Astrocyte (in vitro differentiated cells and primary cell): ENCODE results near the gene DRG2.

Experiments
- CTCF ChIP-seq: IDR thresholded peaks from 2 replicates; pipeline ENCODE4 v1.5.1; 2011; ENCODE audit warnings: low read depth, mild to moderate bottlenecking, inconsistent platforms, low read length, moderate library complexity; ENCODE audit not compliant: insufficient read depth
- EZH2 ChIP-seq: IDR thresholded peaks from 2 replicates; pipeline ENCODE4 v1.6.1; 2012; ENCODE audit warnings: mild to moderate bottlenecking, low read length, inconsistent platforms; ENCODE audit not compliant: insufficient read depth

DNA sequence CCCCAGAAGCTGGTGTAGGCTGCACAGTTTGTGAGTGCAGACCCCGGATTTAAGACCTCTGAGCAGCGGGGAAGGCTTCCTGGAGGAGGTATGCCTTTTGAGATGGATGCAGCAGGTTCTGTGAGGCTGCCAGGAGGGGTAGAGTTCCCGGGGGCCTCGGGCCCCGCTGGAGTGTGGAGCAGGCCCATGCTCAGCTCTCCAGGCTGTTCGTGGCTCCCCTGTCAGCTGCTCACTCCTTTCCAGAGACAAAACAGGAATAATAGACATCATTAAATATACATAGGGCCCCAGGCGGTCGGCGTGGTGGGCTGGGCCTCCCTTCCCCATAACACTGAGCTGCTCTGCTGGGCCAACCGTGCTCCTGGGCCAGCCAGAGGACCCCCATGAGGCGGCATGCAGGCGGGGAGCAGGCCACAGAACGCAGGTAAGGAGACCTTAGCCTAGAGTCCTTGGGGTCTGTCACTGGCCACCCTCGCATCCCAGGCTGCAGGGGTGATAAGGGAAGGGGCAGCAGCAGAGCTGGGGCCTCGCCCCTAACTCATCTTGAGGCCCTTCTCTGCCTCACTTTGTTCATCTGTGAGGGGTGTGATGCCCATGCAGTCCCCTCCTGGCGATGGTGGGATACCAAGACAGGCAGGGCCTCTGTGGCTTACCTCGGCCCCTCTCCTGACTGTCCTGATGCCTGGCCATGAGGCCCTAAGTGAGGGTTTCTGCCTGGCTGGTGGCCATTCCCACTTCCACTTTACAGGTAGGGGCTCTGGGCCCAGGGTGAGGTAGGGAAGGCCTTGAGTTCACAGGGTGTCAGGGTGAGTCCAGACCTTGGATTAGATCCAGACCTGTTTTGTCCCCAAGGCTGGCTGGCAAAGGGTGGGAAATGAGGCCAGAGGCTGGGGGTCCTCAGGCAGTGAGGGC is 20.9 kb downstream of the DRG2 start, which contains the start of gene MYO15A:
- TF ChIP-seq CTCF (no peak), EZH2 (no peak)
